ENCODE data around the gene SLC9A9. TPM values are rescaled to one million over a fixed set of nuclear protein-coding genes. Genes with fewer than 3 reads are reported as not detected.

The SLC9A9 gene
- total RNA-seq, 4 donors from 2014 or later, result 7.8 to 19.6 (median 13.4) TPM

DNA sequence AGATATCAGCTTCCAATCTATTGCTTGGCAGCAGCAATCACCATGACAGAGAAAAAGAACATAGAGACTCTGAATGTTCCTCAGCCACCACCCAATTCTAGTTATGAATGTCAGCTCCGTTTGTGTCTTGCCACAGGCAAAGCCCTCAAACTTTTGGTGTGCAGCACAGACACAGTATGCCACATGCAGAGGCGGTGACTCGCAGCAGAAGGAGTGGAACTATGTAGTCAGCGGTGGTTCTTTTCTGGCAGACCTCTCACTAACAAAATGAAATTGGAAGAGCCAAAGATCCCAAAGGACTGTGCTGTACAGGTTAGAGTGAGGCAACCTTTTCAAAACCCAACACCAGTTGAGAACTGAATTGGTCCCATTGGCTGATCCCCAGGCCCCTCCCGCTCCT is 220.9 kb downstream of the SLC9A9 start:
- Histone ChIP-seq H3K4me3 (replicated peaks in 1 of 3) (no peak overlapping the region), H3K9me3 (no peaks in the 10 kb centered on the region), H3K36me3 (no peaks in the 10 kb centered on the region), H3K4me1 (no peaks in the 10 kb centered on the region), H3K27me3 (no peaks in the 10 kb centered on the region), H3K27ac (no peak overlapping the region)
- no peak for TF ChIP-seq POLR2A (IDR thresholded peaks at IDR 0.05)
- TF ChIP-seq, protein P1, sequence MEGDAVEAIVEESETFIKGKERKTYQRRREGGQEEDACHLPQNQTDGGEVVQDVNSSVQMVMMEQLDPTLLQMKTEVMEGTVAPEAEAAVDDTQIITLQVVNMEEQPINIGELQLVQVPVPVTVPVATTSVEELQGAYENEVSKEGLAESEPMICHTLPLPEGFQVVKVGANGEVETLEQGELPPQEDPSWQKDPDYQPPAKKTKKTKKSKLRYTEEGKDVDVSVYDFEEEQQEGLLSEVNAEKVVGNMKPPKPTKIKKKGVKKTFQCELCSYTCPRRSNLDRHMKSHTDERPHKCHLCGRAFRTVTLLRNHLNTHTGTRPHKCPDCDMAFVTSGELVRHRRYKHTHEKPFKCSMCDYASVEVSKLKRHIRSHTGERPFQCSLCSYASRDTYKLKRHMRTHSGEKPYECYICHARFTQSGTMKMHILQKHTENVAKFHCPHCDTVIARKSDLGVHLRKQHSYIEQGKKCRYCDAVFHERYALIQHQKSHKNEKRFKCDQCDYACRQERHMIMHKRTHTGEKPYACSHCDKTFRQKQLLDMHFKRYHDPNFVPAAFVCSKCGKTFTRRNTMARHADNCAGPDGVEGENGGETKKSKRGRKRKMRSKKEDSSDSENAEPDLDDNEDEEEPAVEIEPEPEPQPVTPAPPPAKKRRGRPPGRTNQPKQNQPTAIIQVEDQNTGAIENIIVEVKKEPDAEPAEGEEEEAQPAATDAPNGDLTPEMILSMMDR (IDR thresholded peaks at IDR 0.05), result no peak
- intact Hi-C loops (cut with DNase I), result no loop called here
- 94 to 95% methylated on average over 5 of the region's 5 CpGs for WGBS, 2 donors
- no peak for DNase-seq

DNA sequence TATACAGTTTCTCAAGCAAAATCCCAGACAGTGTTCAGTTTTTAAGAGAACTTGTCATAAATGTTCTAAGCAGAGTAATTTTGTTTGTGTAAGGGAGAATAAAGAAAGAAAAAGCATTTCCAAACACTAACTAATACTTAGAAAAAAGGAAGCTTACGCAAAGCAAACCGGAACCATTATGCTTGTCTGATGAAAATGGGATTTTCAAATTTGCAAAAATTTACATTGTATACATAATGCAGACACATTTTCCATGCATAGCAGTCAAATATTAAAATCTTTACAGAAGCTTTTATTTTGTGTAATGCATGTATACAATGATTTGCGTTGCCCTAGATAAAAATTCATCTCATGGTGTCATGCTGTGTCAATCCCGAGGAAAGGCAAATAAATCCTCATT is 229.0 kb downstream of the SLC9A9 start:
- H3K27ac ChIP-seq, result no peak overlapping the region
- DNase-seq, result no peak
- no peaks in the 10 kb centered on the region for H3K36me3 ChIP-seq
- intact Hi-C loops (cut with DNase I), result no loop called here
- TF ChIP-seq POLR2A (IDR thresholded peaks at IDR 0.05), result no peak
- TF ChIP-seq, protein P1 (IDR thresholded peaks at IDR 0.05), result no peak
- no peak overlapping the region for H3K4me3 ChIP-seq (replicated peaks in 1 of 3)
- H3K27me3 ChIP-seq, result no peaks in the 10 kb centered on the region
- H3K4me1 ChIP-seq, result peaks cover 0 to 2% of the 10 kb centered on the region in 2 donors
- WGBS, 2 donors, result 82 to 93% methylated on average over 4 of the region's 4 CpGs
- H3K9me3 ChIP-seq, result no peaks in the 10 kb centered on the region

DNA sequence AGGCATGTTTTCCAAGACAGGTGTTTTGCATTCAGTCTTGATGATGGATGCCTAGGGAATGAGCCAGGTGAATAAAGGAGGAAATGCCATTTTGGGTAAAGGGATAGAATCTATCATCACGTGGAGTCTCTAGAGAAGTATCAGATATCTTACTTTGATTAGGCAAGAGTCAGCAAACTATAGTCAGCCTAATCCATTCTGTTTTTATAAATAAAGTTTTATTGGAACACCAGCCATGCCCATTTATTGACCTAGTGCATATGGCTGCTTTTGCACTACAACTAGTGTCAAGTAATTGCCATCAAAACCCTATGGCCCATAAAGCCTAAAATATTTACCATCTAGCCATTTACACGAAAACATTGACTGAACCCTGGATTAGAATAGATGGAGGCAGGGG is 231.2 kb downstream of the SLC9A9 start:
- TF ChIP-seq POLR2A (IDR thresholded peaks at IDR 0.05), result no peak
- TF ChIP-seq, protein P1 (IDR thresholded peaks at IDR 0.05), result no peak
- Histone ChIP-seq H3K4me1 (peaks cover 0 to 6% of the 10 kb centered on the region in 2 donors), H3K27ac (no peak overlapping the region), H3K9me3 (no peaks in the 10 kb centered on the region), H3K27me3 (no peaks in the 10 kb centered on the region), H3K36me3 (no peaks in the 10 kb centered on the region), H3K4me3 (replicated peaks in 1 of 3) (no peak overlapping the region)
- intact Hi-C loops (cut with DNase I), result no loop called here
- WGBS, 2 donors, result 96 to 97% methylated on average over 2 of the region's 2 CpGs
- no peak for DNase-seq

DNA sequence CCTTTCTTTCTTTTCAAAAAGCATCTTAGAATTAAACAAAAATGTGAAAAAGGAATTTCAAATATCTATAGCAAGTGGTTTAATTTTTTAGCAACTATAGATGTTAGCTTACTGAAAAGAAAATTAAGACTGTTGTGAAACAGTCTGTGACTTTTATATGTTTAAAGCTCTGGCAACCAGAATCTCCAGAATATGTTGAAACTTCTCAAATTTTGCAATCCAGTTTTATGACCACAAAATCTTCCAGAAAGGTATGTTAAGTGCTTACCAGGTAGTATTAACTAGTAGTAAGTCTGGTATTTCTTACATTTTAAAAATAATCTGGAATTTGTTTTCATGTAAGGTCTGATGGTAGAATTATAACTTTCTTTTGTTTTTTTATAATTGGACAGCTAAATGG is 235.0 kb downstream of the SLC9A9 start:
- TF ChIP-seq POLR2A (IDR thresholded peaks at IDR 0.05), result no peak
- TF ChIP-seq, protein P1 (IDR thresholded peaks at IDR 0.05), result no peak
- no peak for DNase-seq
- no peaks in the 10 kb centered on the region for H3K27me3 ChIP-seq
- H3K9me3 ChIP-seq, result no peaks in the 10 kb centered on the region
- H3K27ac ChIP-seq, result no peak overlapping the region
- intact Hi-C loops (cut with DNase I), result no loop called here
- no peak overlapping the region for H3K4me3 ChIP-seq (replicated peaks in 1 of 3)
- H3K4me1 ChIP-seq, result peaks cover 0 to 6% of the 10 kb centered on the region in 2 donors
- no peaks in the 10 kb centered on the region for H3K36me3 ChIP-seq

DNA sequence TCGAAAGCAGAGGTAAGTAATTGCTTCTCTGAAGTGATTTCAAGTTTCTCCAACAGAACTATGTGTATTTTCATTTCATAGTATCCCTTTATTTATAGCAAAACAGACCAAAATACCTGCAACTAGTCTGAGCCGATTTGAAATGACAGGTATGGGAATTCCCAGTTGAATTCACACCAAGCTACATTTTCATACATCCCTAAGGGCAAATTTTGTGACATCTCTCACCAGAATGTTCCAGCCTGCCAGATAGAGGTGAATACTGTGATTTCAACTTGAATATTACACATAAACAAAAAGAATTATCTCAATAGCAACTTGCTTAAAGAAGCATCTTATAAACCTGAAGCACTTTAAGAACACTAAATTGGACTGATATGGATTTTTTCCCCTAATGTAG is 235.7 kb downstream of the SLC9A9 start:
- no peak for TF ChIP-seq POLR2A (IDR thresholded peaks at IDR 0.05)
- TF ChIP-seq, protein P1 (IDR thresholded peaks at IDR 0.05), result no peak
- H3K27me3 ChIP-seq, result no peaks in the 10 kb centered on the region
- WGBS, 2 donors, result 87 to 93% methylated on average over 2 of the region's 2 CpGs
- H3K4me3 ChIP-seq (replicated peaks in 1 of 3), result no peak overlapping the region
- H3K36me3 ChIP-seq, result no peaks in the 10 kb centered on the region
- intact Hi-C loops (cut with DNase I), result no loop called here
- H3K27ac ChIP-seq, result no peak overlapping the region
- no peak for DNase-seq
- no peaks in the 10 kb centered on the region for H3K9me3 ChIP-seq
- peaks cover 0 to 6% of the 10 kb centered on the region in 2 donors for H3K4me1 ChIP-seq

All from thyroid gland (tissue), 4 donors.